Neuronal stem cell (in vitro differentiated cells): ENCODE measurements around the gene LIG1.

ENCODE experiments used
- DNase-seq: peaks from one replicate; pipeline ENCODE4 v3.0.0-alpha.2; 2013; ENCODE audit warnings: low spot score
- H2AFZ ChIP-seq: one replicate; pipeline ENCODE4 v1.6.1; 2013; ENCODE audit warnings: mild to moderate bottlenecking, low read length, inconsistent platforms
- H2AK5ac ChIP-seq: 2 replicates; pipeline ENCODE4 v1.6.1; 2013; ENCODE audit warnings: low read depth, mild to moderate bottlenecking, inconsistent platforms, low read length, moderate library complexity, mixed read lengths
- H2BK120ac ChIP-seq: 2 replicates; pipeline ENCODE4 v1.6.1; 2013; ENCODE audit warnings: low read depth, mild to moderate bottlenecking, inconsistent platforms, low read length, moderate library complexity, mixed read lengths
- H2BK12ac ChIP-seq: one replicate; pipeline ENCODE4 v1.6.1; 2013; ENCODE audit warnings: low read length, inconsistent platforms
- H2BK15ac ChIP-seq: 2 replicates; pipeline ENCODE4 v1.6.1; 2013; ENCODE audit warnings: mild to moderate bottlenecking, low read length, inconsistent platforms, mixed read lengths
- H2BK5ac ChIP-seq: one replicate; pipeline ENCODE4 v1.6.1; 2013; ENCODE audit warnings: inconsistent platforms, mild to moderate bottlenecking, low read length, moderate library complexity
- H3K14ac ChIP-seq: one replicate; pipeline ENCODE4 v1.6.1; 2013; ENCODE audit warnings: low read length, inconsistent platforms
- H3K18ac ChIP-seq: 2 replicates; pipeline ENCODE4 v1.6.1; 2013; ENCODE audit warnings: low read length, inconsistent platforms
- H3K23ac ChIP-seq: 2 replicates; pipeline ENCODE4 v1.6.1; 2013; ENCODE audit warnings: low read depth, mild to moderate bottlenecking, mixed read lengths, low read length, inconsistent platforms; ENCODE audit not compliant: poor library complexity
- H3K27ac ChIP-seq: replicated peaks from 3 replicates; pipeline ENCODE4 v1.5.1; 2013; ENCODE audit warnings: low read length, inconsistent platforms
- H3K27me3 ChIP-seq, 3 experiments: 2 replicates each; pipeline ENCODE4 v1.6.1; 2013; ENCODE audit warnings: low read length in 3 of 3, mild to moderate bottlenecking in 2 of 3, inconsistent platforms in 1 of 3, low read depth in 1 of 3, mixed read lengths in 1 of 3, moderate library complexity in 1 of 3; ENCODE audit not compliant: control insufficient read depth in 3 of 3, insufficient read depth in 3 of 3
- H3K36me3 ChIP-seq, 2 donors: replicated peaks in 1 of 2; 2 replicates each; pipeline ENCODE4 v1.6.1; 2013; ENCODE audit warnings: low read length in 2 of 2; ENCODE audit not compliant: control insufficient read depth in 2 of 2, insufficient read depth in 2 of 2
- H3K4ac ChIP-seq: 2 replicates; pipeline ENCODE4 v1.6.1; 2013; ENCODE audit warnings: inconsistent platforms, mild to moderate bottlenecking, low read length, moderate library complexity
- H3K4me1 ChIP-seq, 2 donors: 1 replicate in 1 of 2; 2 replicates in 1 of 2; pipeline ENCODE4 v1.6.1; 2013; ENCODE audit warnings: low read length in 2 of 2, low read depth in 1 of 2; ENCODE audit not compliant: control insufficient read depth in 2 of 2, insufficient read depth in 1 of 2
- H3K4me2 ChIP-seq: one replicate; pipeline ENCODE4 v1.6.1; 2013; ENCODE audit warnings: mild to moderate bottlenecking, low read length, inconsistent platforms; ENCODE audit not compliant: insufficient read depth, poor library complexity, severe bottlenecking
- H3K4me3 ChIP-seq, 2 donors: 2 replicates each; pipeline ENCODE4 v1.5.1; 2013; ENCODE audit warnings: low read length in 2 of 2, mild to moderate bottlenecking in 2 of 2, inconsistent platforms in 1 of 2, moderate library complexity in 1 of 2
- H3K79me1 ChIP-seq: one replicate; pipeline ENCODE4 v1.6.1; 2013; ENCODE audit warnings: low read depth, mild to moderate bottlenecking, inconsistent platforms, low read length, moderate library complexity
- H3K9ac ChIP-seq: one replicate; pipeline ENCODE4 v1.6.1; 2013; ENCODE audit warnings: mild to moderate bottlenecking, low read depth, low read length, inconsistent platforms; ENCODE audit not compliant: poor library complexity
- H3K9me3 ChIP-seq, 2 donors: replicated peaks in 1 of 2; 2 replicates each; pipeline versions ENCODE3 to v1.6.1; 2013; ENCODE audit warnings: low read length in 2 of 2, mild to moderate bottlenecking in 2 of 2, inconsistent platforms in 1 of 2, low read depth in 1 of 2, mixed read lengths in 1 of 2, moderate library complexity in 1 of 2; ENCODE audit not compliant: control insufficient read depth in 2 of 2, insufficient read depth in 1 of 2
- H4K8ac ChIP-seq: one replicate; pipeline ENCODE4 v1.6.1; 2013; ENCODE audit warnings: low read depth, mild to moderate bottlenecking, inconsistent platforms, low read length, moderate library complexity
- H4K91ac ChIP-seq: one replicate; pipeline ENCODE4 v1.6.1; 2013; ENCODE audit warnings: low read length, low read depth, mild to moderate bottlenecking, inconsistent platforms; ENCODE audit not compliant: poor library complexity
- WGBS, 2 donors: extraction: QIAGEN DNeasy Blood & Tissue Kit; methylation state at CpG; one replicate each; pipeline ENCODE4 v1.1.7; 2013; ENCODE audit warnings: missing lambda C conversion rate in 2 of 2, mixed read lengths in 1 of 2; ENCODE audit not compliant: insufficient read length in 2 of 2, insufficient replicate concordance in 1 of 2; ENCODE audit errors: extremely low coverage in 2 of 2; 5-methylcytosine and 5-hydroxymethylcytosine counted together

Gene LIG1

DNA sequence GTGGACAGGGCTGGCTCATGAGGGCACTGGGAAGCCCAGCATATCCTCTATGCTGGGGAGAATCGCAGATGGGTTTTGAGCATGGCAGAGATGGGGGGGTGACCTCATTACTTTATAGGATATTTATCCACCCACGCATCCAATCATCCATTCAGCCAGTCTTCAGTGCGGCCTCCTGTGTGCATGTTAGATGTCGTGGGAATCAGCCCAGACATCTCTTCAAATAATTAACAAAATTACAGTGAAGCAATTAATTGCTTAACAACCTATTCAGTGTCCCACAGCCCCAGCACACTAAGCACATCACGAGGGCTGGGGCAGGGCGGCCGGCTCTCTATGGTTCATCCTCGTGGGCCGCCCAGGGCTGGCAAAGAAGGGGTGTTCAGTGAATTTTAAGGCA lies 21.6 kb downstream of the LIG1 start:
- Histone ChIP-seq H3K36me3 (peaks cover 26 to 93% of the 10 kb centered on the region in 2 donors), H4K8ac (no peak overlapping the region), H3K4ac (no peak overlapping the region), H3K4me1 (no peaks in the 10 kb centered on the region), H3K23ac (no peak overlapping the region), H2BK5ac (no peak overlapping the region), H3K18ac (no peak overlapping the region), H4K91ac (no peak overlapping the region), H2AFZ (no peak overlapping the region), H2BK12ac (no peak overlapping the region), H2BK120ac (no peak overlapping the region), H3K4me2 (no peak overlapping the region), H3K4me3 (no peak overlapping the region), H3K14ac (no peak overlapping the region), H2BK15ac (no peak overlapping the region), H2AK5ac (no peak overlapping the region), H3K9ac (no peak overlapping the region), H3K27me3 (no peaks in the 10 kb centered on the region), H3K79me1 (no peaks in the 10 kb centered on the region), H3K27ac (no peak overlapping the region), H3K9me3 (no peaks in the 10 kb centered on the region)
- no peak for DNase-seq
- no CpG with 5 or more reads among the region's 9 CpGs for WGBS, 2 donors

DNA sequence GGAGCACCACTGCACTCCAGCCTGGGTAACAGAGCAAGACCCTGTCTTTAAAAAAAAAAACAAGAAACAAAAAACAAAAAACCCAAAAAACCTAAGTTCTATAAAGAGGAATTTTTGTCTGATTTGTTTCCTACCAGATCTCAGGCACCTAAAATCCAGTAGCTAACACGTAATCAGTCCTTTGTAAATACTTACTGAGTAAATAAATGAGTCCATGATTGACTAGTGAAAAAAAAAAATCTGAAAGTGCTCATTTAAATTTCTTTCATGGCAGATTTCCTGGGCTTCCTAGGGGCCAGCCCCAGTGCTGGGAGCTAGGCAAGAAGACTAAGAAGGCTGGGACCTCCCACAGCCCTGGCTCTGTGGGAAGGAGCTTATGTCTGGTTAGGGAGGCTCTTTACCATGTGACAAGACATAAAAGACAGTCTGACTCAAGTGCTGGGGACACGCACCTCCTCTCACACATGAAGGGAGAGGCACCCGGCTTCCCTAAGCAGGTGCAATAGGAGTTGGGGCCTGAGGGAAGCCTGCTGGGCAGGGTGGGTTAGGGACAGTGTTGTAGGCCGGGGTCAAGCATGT lies 22.5 kb downstream of the LIG1 start:
- no peaks in the 10 kb centered on the region for H3K4me1 ChIP-seq
- no CpG with 5 or more reads among the region's 4 CpGs for WGBS, 2 donors
- no peak overlapping the region for H2BK5ac ChIP-seq
- H3K4me2 ChIP-seq = no peak overlapping the region
- no peak overlapping the region for H3K14ac ChIP-seq
- DNase-seq = no peak
- H3K27ac ChIP-seq = no peak overlapping the region
- H3K79me1 ChIP-seq = no peaks in the 10 kb centered on the region
- H3K4me3 ChIP-seq = no peak overlapping the region
- H4K91ac ChIP-seq = no peak overlapping the region
- no peaks in the 10 kb centered on the region for H3K27me3 ChIP-seq
- H2BK15ac ChIP-seq = no peak overlapping the region
- H3K4ac ChIP-seq = no peak overlapping the region
- no peak overlapping the region for H2BK120ac ChIP-seq
- H3K18ac ChIP-seq = no peak overlapping the region
- H3K9me3 ChIP-seq = no peaks in the 10 kb centered on the region
- H3K36me3 ChIP-seq = peaks cover 33 to 99% of the 10 kb centered on the region in 2 donors
- H4K8ac ChIP-seq = no peak overlapping the region
- H2BK12ac ChIP-seq = no peak overlapping the region
- no peak overlapping the region for H2AK5ac ChIP-seq
- H3K9ac ChIP-seq = peak overlapping the region; percentile 63
- H2AFZ ChIP-seq = no peak overlapping the region
- no peak overlapping the region for H3K23ac ChIP-seq

DNA sequence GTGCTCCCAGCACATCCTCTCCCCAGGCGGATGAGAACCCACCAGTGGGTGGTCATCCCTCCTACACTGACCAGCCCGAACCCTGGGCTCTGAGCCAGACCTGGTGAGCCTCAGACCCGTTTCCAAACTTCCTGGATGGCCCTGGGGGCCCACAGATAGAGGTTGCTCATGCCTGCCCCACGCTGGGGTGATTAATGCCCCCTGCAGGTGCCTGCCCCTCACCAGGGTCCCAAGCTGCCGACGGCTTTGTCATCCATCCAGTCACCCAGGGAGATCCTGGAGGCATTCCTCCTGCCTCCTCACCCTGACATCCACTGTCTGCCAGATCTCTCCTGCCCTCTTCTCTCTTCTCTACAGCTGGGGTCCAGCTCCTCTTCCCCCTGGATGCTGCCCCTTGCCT lies 31.1 kb downstream of the LIG1 start:
- H3K9me3 ChIP-seq = no peaks in the 10 kb centered on the region
- H3K4me1 ChIP-seq = no peaks in the 10 kb centered on the region
- no peak overlapping the region for H2AFZ ChIP-seq
- no peak overlapping the region for H3K23ac ChIP-seq
- H2BK12ac ChIP-seq = no peak overlapping the region
- no peak overlapping the region for H3K18ac ChIP-seq
- no peaks in the 10 kb centered on the region for H3K79me1 ChIP-seq
- no peak overlapping the region for H3K4me3 ChIP-seq
- H3K9ac ChIP-seq = peak overlapping the region; percentile 44
- no peak overlapping the region for H3K4me2 ChIP-seq
- H2BK120ac ChIP-seq = no peak overlapping the region
- no peak overlapping the region for H4K91ac ChIP-seq
- H3K27ac ChIP-seq = no peak overlapping the region
- H3K4ac ChIP-seq = no peak overlapping the region
- H3K27me3 ChIP-seq = no peaks in the 10 kb centered on the region
- H3K14ac ChIP-seq = no peak overlapping the region
- no peak for DNase-seq
- peak overlapping the region; percentile 82 for H4K8ac ChIP-seq
- no CpG with 5 or more reads among the region's 6 CpGs for WGBS, 2 donors
- H2AK5ac ChIP-seq = no peak overlapping the region
- H3K36me3 ChIP-seq = peaks cover 42 to 96% of the 10 kb centered on the region in 2 donors
- H2BK15ac ChIP-seq = no peak overlapping the region
- no peak overlapping the region for H2BK5ac ChIP-seq

DNA sequence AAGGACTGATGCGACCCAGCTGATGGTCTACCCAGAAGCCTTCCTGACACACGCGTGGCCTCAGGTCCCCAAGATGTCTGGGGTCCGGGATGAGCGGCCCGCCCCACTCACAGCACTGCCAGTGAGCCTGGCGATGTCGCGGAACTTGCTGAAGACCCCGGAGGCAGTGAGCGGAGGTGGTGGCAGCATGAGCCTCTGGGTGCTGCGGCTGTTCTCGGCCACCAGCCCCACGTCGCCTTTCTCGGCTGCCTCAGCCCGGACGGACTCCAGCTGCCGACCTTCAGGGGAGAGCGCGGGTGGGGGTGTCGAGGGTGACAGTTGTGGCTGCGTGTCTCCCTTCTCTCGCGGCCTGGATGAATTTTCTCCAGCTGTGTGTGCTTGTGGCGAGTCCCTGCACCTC lies 32.7 kb downstream of the LIG1 start:
- no peak overlapping the region for H3K27ac ChIP-seq
- peak overlapping the region; percentile 63 for H3K14ac ChIP-seq
- no peak overlapping the region for H2BK5ac ChIP-seq
- H3K36me3 ChIP-seq = peaks cover 37 to 94% of the 10 kb centered on the region in 2 donors
- H3K9ac ChIP-seq = no peak overlapping the region
- H3K4me1 ChIP-seq = no peaks in the 10 kb centered on the region
- H3K18ac ChIP-seq = no peak overlapping the region
- no peak overlapping the region for H2BK120ac ChIP-seq
- no peaks in the 10 kb centered on the region for H3K27me3 ChIP-seq
- H2AK5ac ChIP-seq = no peak overlapping the region
- H2AFZ ChIP-seq = no peak overlapping the region
- DNase-seq = no peak
- peak overlapping the region; percentile 34 for H3K23ac ChIP-seq
- no peak overlapping the region for H3K4me3 ChIP-seq
- H2BK15ac ChIP-seq = no peak overlapping the region
- no peaks in the 10 kb centered on the region for H3K79me1 ChIP-seq
- H3K9me3 ChIP-seq = no peaks in the 10 kb centered on the region
- H4K8ac ChIP-seq = no peak overlapping the region
- H3K4me2 ChIP-seq = no peak overlapping the region
- no peak overlapping the region for H4K91ac ChIP-seq
- no CpG with 5 or more reads among the region's 26 CpGs for WGBS, 2 donors
- H3K4ac ChIP-seq = no peak overlapping the region
- no peak overlapping the region for H2BK12ac ChIP-seq
